ENCODE measurements around the gene ADAMTS13. TPM values are rescaled to one million over a fixed set of nuclear protein-coding genes. Genes with fewer than 3 reads are reported as not detected.

The ADAMTS13 gene
- total and polyA plus RNA-seq, 9 of the 15 experiments (the other 6 are each of a cell fraction or from before 2014, with no cell fraction given), result 0.03 to 0.20 (median 0.04) TPM; not detected in 4

DNA sequence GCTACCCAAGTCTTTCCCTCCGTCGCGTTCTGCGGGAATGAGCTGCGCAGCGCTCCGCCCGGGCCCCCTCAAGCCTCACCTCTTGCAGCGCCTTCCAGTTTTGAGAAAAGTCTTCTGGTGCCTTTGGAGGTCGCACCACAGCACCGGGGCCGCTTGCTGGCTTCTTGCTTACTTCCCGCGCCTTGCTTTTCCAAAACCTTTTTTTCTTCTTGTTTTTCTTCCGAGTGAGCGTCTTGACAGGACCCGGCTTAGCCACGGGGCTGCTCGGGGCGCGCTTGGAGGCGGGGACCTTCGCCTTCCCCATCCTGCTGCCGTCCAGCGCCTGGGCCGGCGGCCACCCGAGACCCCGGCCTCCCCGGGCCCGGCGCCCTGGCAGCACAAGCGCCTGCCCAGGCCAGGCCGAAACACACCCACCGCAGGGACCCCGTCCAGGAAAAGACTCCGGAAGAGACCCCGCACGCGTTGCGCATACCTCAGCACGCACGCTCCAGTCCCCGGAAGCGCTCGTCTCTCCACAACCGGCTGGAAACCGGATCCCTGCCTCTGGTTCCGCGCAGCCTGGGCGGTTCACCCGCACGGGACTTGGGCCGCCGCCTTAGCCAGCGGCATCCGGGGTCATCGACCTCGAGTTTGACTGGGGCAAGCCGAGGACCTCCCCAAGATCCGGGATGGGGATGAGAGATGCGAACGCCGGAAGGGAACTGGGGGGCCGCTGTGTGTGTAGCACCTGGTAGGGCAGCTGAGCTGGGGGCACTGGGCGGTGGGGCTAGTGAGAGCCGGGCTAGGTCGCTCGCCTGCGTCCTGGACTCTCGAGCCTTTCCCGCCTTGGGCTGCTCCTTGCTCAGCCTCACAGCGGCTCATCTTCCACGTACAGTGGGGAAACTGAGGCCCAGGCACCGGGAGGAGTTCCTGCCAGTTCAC, 4.4 kb upstream of the ADAMTS13 start, which contains the start of gene REXO4 (continued):
- TF ChIP-seq KDM1A (IDR thresholded peaks at IDR 0.05) (peak; percentile 58 to 75; a peak in 2 of 4 replicates), ZBED1 (IDR thresholded peaks at IDR 0.05) (peak; percentile 60; the same call in 1 of the 2 replicates), L3MBTL2 (IDR thresholded peaks at IDR 0.05) (peak; percentile 84), BHLHE40 (IDR thresholded peaks at IDR 0.05; ENCODE audit: low read length) (peak; percentile 99), ERF (CRISPR knock-in tag; IDR thresholded peaks at IDR 0.05) (0 out of 2 replicates have a peak, but pooled peaks have one; percentile 33), IFI16 (CRISPR knock-in tag; IDR thresholded peaks at IDR 0.05) (no peak), ESRRB (CRISPR knock-in tag; IDR thresholded peaks at IDR 0.05; ENCODE audit: borderline replicate concordance) (no peak), POLR3G (IDR thresholded peaks at IDR 0.05; ENCODE audit: extremely low read depth, insufficient read length, insufficient replicate concordance) (no peak), HNRNPH1 (optimal IDR thresholded peaks at IDR 0.05; ENCODE audit: low read depth, low read length) (no peak), GABPA (tag; conservative IDR thresholded peaks at IDR 0.05; ENCODE audit: low read depth) (peak; percentile 99), ADNP (tag; IDR thresholded peaks at IDR 0.05) (no peak), NFE2 (IDR thresholded peaks at IDR 0.05; ENCODE audit: low read depth) (no peak), RB1 (IDR thresholded peaks at IDR 0.05; ENCODE audit: low read depth) (peak; percentile 93), POLR2G (IDR thresholded peaks at IDR 0.05; ENCODE audit: low read depth, low read length) (peak; percentile 95), SETDB1 (IDR thresholded peaks at IDR 0.05; ENCODE audit: low read length) (no peak), ZNF282 (CRISPR knock-in tag; IDR thresholded peaks at IDR 0.05) (no peak), ZNF274 (IDR thresholded peaks at IDR 0.05; ENCODE audit: borderline replicate concordance, low read depth, low read length) (no peak), ZNF764 (CRISPR knock-in tag; IDR thresholded peaks at IDR 0.05; ENCODE audit: low read depth) (no peak)
- TF ChIP-seq, protein P1, sequence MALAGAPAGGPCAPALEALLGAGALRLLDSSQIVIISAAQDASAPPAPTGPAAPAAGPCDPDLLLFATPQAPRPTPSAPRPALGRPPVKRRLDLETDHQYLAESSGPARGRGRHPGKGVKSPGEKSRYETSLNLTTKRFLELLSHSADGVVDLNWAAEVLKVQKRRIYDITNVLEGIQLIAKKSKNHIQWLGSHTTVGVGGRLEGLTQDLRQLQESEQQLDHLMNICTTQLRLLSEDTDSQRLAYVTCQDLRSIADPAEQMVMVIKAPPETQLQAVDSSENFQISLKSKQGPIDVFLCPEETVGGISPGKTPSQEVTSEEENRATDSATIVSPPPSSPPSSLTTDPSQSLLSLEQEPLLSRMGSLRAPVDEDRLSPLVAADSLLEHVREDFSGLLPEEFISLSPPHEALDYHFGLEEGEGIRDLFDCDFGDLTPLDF (CRISPR knock-in tag; IDR thresholded peaks at IDR 0.05), result peak; percentile 67; the same call in 1 of the 2 replicates
- TF ChIP-seq, protein P2, sequence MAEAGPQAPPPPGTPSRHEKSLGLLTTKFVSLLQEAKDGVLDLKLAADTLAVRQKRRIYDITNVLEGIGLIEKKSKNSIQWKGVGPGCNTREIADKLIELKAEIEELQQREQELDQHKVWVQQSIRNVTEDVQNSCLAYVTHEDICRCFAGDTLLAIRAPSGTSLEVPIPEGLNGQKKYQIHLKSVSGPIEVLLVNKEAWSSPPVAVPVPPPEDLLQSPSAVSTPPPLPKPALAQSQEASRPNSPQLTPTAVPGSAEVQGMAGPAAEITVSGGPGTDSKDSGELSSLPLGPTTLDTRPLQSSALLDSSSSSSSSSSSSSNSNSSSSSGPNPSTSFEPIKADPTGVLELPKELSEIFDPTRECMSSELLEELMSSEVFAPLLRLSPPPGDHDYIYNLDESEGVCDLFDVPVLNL (CRISPR knock-in tag; IDR thresholded peaks at IDR 0.05; ENCODE audit: low read depth), result no peak
- TF ChIP-seq, protein P3, sequence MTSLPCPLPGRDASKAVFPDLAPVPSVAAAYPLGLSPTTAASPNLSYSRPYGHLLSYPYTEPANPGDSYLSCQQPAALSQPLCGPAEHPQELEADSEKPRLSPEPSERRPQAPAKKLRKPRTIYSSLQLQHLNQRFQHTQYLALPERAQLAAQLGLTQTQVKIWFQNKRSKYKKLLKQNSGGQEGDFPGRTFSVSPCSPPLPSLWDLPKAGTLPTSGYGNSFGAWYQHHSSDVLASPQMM (CRISPR knock-in tag; IDR thresholded peaks at IDR 0.05), result no peak
- TF ChIP-seq, protein P4, sequence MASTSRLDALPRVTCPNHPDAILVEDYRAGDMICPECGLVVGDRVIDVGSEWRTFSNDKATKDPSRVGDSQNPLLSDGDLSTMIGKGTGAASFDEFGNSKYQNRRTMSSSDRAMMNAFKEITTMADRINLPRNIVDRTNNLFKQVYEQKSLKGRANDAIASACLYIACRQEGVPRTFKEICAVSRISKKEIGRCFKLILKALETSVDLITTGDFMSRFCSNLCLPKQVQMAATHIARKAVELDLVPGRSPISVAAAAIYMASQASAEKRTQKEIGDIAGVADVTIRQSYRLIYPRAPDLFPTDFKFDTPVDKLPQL (IDR thresholded peaks at IDR 0.05; ENCODE audit: extremely low read depth, insufficient read length), result no peak
